ENCODE measurements around the gene CD47. TPM values are rescaled to one million over a fixed set of nuclear protein-coding genes. Genes with fewer than 3 reads are reported as not detected.

The CD47 gene
- total and polyA plus RNA-seq, 2 of the 13 experiments (the other 11 are each of a cell fraction or from before 2014, with no cell fraction given): 3.3 to 6.5 TPM

DNA sequence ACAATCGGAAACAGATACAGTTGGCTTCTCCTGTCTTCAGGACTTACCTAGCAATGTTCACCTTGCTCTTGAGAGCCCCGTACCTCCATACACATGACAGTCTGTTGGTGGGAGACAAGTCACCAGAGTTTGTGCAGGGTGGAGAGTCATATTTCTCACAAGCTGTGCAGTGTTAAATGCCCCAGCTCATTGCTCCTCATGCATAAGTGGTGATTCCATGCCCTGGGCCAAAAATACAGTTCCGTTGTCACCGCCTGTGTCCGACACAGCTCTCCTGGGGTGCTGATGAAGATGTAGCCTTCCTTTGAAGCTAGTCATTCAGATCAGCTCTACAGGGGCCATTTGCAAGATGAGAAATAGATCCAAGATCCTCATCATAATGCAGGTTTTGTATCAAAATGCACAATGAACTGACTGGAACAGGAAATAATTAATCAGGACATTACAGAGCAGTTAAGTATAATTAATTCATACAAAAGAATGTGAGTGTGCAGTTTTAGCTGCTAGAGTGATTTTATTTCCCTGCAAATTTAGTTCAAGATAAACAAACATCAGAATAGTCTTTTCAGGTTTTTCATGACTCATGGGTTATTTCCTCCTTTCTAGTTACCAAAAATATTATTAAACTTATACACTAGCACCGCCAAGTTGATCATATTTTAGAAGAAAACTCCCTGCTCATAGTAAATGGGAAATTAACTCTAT, 66.5 kb downstream of the CD47 start:
- TF ChIP-seq, protein P1, sequence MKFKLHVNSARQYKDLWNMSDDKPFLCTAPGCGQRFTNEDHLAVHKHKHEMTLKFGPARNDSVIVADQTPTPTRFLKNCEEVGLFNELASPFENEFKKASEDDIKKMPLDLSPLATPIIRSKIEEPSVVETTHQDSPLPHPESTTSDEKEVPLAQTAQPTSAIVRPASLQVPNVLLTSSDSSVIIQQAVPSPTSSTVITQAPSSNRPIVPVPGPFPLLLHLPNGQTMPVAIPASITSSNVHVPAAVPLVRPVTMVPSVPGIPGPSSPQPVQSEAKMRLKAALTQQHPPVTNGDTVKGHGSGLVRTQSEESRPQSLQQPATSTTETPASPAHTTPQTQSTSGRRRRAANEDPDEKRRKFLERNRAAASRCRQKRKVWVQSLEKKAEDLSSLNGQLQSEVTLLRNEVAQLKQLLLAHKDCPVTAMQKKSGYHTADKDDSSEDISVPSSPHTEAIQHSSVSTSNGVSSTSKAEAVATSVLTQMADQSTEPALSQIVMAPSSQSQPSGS (CRISPR knock-in tag; IDR thresholded peaks at IDR 0.05): no peak
- TF ChIP-seq, protein P2, sequence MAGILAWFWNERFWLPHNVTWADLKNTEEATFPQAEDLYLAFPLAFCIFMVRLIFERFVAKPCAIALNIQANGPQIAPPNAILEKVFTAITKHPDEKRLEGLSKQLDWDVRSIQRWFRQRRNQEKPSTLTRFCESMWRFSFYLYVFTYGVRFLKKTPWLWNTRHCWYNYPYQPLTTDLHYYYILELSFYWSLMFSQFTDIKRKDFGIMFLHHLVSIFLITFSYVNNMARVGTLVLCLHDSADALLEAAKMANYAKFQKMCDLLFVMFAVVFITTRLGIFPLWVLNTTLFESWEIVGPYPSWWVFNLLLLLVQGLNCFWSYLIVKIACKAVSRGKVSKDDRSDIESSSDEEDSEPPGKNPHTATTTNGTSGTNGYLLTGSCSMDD (CRISPR knock-in tag; IDR thresholded peaks at IDR 0.05): no peak
- TF ChIP-seq, protein P3, sequence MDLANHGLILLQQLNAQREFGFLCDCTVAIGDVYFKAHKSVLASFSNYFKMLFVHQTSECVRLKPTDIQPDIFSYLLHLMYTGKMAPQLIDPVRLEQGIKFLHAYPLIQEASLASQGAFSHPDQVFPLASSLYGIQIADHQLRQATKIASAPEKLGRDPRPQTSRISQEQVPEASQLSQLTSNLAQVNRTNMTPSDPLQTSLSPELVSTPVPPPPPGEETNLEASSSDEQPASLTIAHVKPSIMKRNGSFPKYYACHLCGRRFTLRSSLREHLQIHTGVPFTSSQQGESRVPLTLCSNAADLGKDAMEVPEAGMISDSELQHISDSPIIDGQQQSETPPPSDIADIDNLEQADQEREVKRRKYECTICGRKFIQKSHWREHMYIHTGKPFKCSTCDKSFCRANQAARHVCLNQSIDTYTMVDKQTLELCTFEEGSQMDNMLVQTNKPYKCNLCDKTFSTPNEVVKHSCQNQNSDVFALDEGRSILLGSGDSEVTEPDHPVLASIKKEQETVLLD (CRISPR knock-in tag; IDR thresholded peaks at IDR 0.05; ENCODE audit: low read depth): no peak
- Histone ChIP-seq H3K9me3 (ENCODE audit: low read length) (no peaks in the 10 kb centered on the region), H3K4me1 (ENCODE audit: insufficient read depth, low read length) (no peaks in the 10 kb centered on the region), H3K79me2 (ENCODE audit: insufficient read depth, low read length) (no peaks in the 10 kb centered on the region), H3K9ac (ENCODE audit: insufficient read depth, low read depth, low read length) (no peak overlapping the region), H4K20me1 (ENCODE audit: insufficient read depth, low read length) (no peaks in the 10 kb centered on the region), H3K36me3 (replicated peaks in 1 of 2; ENCODE audit: control insufficient read depth in 1 of 2, insufficient read depth in 2 of 2, low read length in 2 of 2) (no peaks in the 10 kb centered on the region), H3K4me3 (replicated peaks in 1 of 3; ENCODE audit: insufficient read depth in 1 of 3, low read depth in 2 of 3, low read length in 3 of 3) (no peak overlapping the region), H2AFZ (ENCODE audit: low read length) (no peak overlapping the region), H3K27me3 (ENCODE audit: control insufficient read depth in 1 of 2, insufficient read depth in 2 of 2, low read length in 2 of 2) (no peaks in the 10 kb centered on the region; a peak in 1 of 5 replicates), H3K4me2 (ENCODE audit: low read depth, low read length) (no peak overlapping the region), H3K27ac (ENCODE audit: extremely low read length, insufficient read depth, low read length) (no peak overlapping the region)
- CTCF ChIA-PET (ENCODE audit: low intra/inter-chr PET ratio, low total read pairs): no interaction called here
- POLR2A ChIA-PET: no interaction called here
- no peak for ATAC-seq
- DNase-seq (ENCODE audit: low spot score): no peak
- in situ Hi-C loops (cut with HindIII; ENCODE audit: extremely low pct_ligation_motif_present, low pct_unique_long_range_greater_than_20kb): no loop called here
- 35% methylated on average over 6 of the region's 6 CpGs for WGBS (ENCODE audit: low lambda C conversion rate)
- BruUV-seq (replicated peaks): no TSS peak
- intact Hi-C loops (cut with micrococcal nuclease; ENCODE audit: unreplicated experiment): no loop called here
- FAIRE-seq: no peak
